Body of pancreas (tissue), 4 donors: ENCODE data around the gene ABI2. TPM values are rescaled to one million over a fixed set of nuclear protein-coding genes. Genes with fewer than 3 reads are reported as not detected.
"Not testable (repeated sequence)": the region's sequence is repeated elsewhere in the genome, so short reads cannot be mapped to it uniquely, and the experiment has no call there.

Source experiments
- ATAC-seq: fragments of 150-250 bp; one replicate; pipeline ENCODE4 v1.9.1; 2016
- DNase-seq, 4 donors: peaks; one replicate each; pipeline ENCODE4 v3.0.0-alpha.2; 2019
- H3K27ac ChIP-seq, 4 donors: fragments of 200-600 bp; sonication (generic); 1 replicate in 3 of 4; 2 replicates in 1 of 4; pipeline versions ENCODE4 v1.5.1 to v1.6.1; 2016 to 2019; ENCODE audit warnings: mild to moderate bottlenecking in 1 of 4, mixed read lengths in 1 of 4, moderate library complexity in 1 of 4
- H3K27me3 ChIP-seq, 2 donors: fragments of 200-600 bp; sonication (generic); one replicate each; pipeline ENCODE4 v1.6.0; 2016; ENCODE audit warnings: mild to moderate bottlenecking in 1 of 2
- H3K36me3 ChIP-seq, 2 donors: fragments of 200-600 bp; sonication (generic); replicated peaks in 1 of 2; 2 replicates each; pipeline ENCODE4 v1.5.1; 2016; ENCODE audit warnings: low read depth in 2 of 2; ENCODE audit not compliant: insufficient read depth in 1 of 2
- H3K4me1 ChIP-seq: fragments of 200-600 bp; sonication (generic); one replicate; pipeline ENCODE4 v1.6.0; 2016
- H3K4me3 ChIP-seq, 2 donors: fragments of 200-600 bp; sonication (generic); 1 replicate in 1 of 2; 2 replicates in 1 of 2; pipeline ENCODE4 v1.5.1; 2016 to 2019
- H3K9me3 ChIP-seq, 3 donors: fragments of 200-600 bp; sonication (generic); 1 replicate in 2 of 3; 2 replicates in 1 of 3; pipeline ENCODE4 v1.5.1; 2016
- POLR2A ChIP-seq, 3 donors: fragments of 450-650 bp; IDR thresholded peaks; one replicate each; pipeline ENCODE4 v1.6.1; 2016; ENCODE audit warnings: antibody characterized with exemption in 3 of 3, mild to moderate bottlenecking in 2 of 3
- WGBS, 2 donors: methylation state at CpG; one replicate each; pipeline ENCODE4 v1.1.5; 2017; 5-methylcytosine and 5-hydroxymethylcytosine counted together
- intact Hi-C: fragments of 100-400 bp; cut with DNase I; formaldehyde crosslinking; loops from one replicate; pipeline ENCODE4 v1.15.1; 2023
- total RNA-seq, 2 donors: library from RNA; depleted of rRNA; stranded (reverse); fragments of >200 nt; gene quantifications; one replicate each; pipeline ENCODE4 v1.1.0, GENCODE V29; 2016
- TF ChIP-seq, protein P1 (sequence below), 7 experiments: fragments of 450-650 bp in 4 of 7; fragments of 200-600 bp in 3 of 7; sonication (generic) in 3 of 7; IDR thresholded peaks; one replicate each; pipeline ENCODE4 v1.5.1; 2016 to 2019; ENCODE audit warnings: antibody characterized with exemption in 7 of 7

Gene ABI2
- total RNA-seq, 2 donors from 2014 or later: 4.3 to 22.1 TPM

- ATAC-seq: no peak
- TF ChIP-seq, protein P1, sequence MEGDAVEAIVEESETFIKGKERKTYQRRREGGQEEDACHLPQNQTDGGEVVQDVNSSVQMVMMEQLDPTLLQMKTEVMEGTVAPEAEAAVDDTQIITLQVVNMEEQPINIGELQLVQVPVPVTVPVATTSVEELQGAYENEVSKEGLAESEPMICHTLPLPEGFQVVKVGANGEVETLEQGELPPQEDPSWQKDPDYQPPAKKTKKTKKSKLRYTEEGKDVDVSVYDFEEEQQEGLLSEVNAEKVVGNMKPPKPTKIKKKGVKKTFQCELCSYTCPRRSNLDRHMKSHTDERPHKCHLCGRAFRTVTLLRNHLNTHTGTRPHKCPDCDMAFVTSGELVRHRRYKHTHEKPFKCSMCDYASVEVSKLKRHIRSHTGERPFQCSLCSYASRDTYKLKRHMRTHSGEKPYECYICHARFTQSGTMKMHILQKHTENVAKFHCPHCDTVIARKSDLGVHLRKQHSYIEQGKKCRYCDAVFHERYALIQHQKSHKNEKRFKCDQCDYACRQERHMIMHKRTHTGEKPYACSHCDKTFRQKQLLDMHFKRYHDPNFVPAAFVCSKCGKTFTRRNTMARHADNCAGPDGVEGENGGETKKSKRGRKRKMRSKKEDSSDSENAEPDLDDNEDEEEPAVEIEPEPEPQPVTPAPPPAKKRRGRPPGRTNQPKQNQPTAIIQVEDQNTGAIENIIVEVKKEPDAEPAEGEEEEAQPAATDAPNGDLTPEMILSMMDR (IDR thresholded peaks at IDR 0.05): no peak
- no peak for TF ChIP-seq POLR2A (IDR thresholded peaks at IDR 0.05)
Measured at GRCh38 chr2:203340791-203341487, 12.7 kb downstream of the ABI2 start.

GRCh38 chr2:203341741-203342310 is 13.6 kb downstream of the ABI2 start:
- DNase-seq (no peak), ATAC-seq (no peak)
- peaks cover 3% of the 10 kb centered on the region for H3K4me1 ChIP-seq
- no peak overlapping the region for H3K27ac ChIP-seq
- TF ChIP-seq, protein P1 (IDR thresholded peaks at IDR 0.05): no peak
- TF ChIP-seq POLR2A (IDR thresholded peaks at IDR 0.05): no peak
- H3K27me3 ChIP-seq: no peaks in the 10 kb centered on the region
- intact Hi-C loops: no loop called here
- H3K36me3 ChIP-seq: no peaks in the 10 kb centered on the region
- no peaks in the 10 kb centered on the region for H3K9me3 ChIP-seq
- WGBS, 2 donors: 78 to 82% methylated on average over 2 of the region's 2 CpGs
- no peak overlapping the region for H3K4me3 ChIP-seq

More at GRCh38 chr2:203340791-203341487, 12.7 kb downstream of the ABI2 start:
- intact Hi-C loops: no loop called here
- no peak for DNase-seq
- H3K27ac ChIP-seq: no peak overlapping the region
- no peak overlapping the region for H3K4me3 ChIP-seq
- 84 to 86% methylated on average over 6 of the region's 6 CpGs for whole genome bisulfite sequencing, 2 donors
- peaks cover 3% of the 10 kb centered on the region for H3K4me1 ChIP-seq
- H3K27me3 ChIP-seq: no peaks in the 10 kb centered on the region
- H3K9me3 ChIP-seq: no peaks in the 10 kb centered on the region
- H3K36me3 ChIP-seq: no peaks in the 10 kb centered on the region

DNA sequence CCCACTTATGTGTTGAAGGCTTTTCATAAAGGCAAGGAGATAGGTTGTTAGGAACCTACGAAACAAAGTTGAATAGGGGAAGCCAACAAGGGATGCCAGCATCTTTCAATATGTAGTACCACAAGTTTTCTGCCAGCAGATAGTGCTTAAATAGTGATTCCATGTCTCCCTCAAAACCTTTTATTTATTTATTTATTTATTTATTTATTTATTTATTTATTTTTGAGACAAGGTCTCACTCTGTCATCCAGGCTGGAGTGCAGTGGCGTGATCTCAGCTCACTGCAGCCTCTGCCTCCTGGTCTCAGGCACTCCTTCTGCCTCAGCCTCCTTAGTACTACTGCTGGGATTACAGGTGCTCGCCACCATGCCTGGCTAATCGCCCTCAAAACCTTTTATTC is 14.2 kb downstream of the ABI2 start:
- H3K4me3 ChIP-seq, ATAC-seq, DNase-seq, H3K27ac ChIP-seq, H3K4me1 ChIP-seq, H3K27me3 ChIP-seq, H3K9me3 ChIP-seq, intact Hi-C loops, H3K36me3 ChIP-seq: not testable (repeated sequence)
- WGBS, 2 donors: 92 to 95% methylated on average over 4 of the region's 4 CpGs

- Histone ChIP-seq H3K4me1 (peaks cover 3% of the 10 kb centered on the region), H3K4me3 (no peak overlapping the region), H3K27me3 (no peaks in the 10 kb centered on the region), H3K27ac (no peak overlapping the region), H3K36me3 (no peaks in the 10 kb centered on the region), H3K9me3 (no peaks in the 10 kb centered on the region)
- no peak for ATAC-seq
- no peak for DNase-seq
- intact Hi-C loops: no loop called here
- WGBS, 2 donors: 94 to 96% methylated on average over 12 of the region's 12 CpGs
- TF ChIP-seq POLR2A (IDR thresholded peaks at IDR 0.05): no peak
- TF ChIP-seq, protein P1 (IDR thresholded peaks at IDR 0.05): no peak
Measured at GRCh38 chr2:203344667-203345066, 16.5 kb downstream of the ABI2 start.

GRCh38 chr2:203346612-203347011 is 18.4 kb downstream of the ABI2 start:
- H3K27ac ChIP-seq: no peak overlapping the region
- H3K4me1 ChIP-seq: no peaks in the 10 kb centered on the region
- no peaks in the 10 kb centered on the region for H3K36me3 ChIP-seq
- DNase-seq (no peak), ATAC-seq (no peak)
- intact Hi-C loops: no loop called here
- TF ChIP-seq POLR2A (IDR thresholded peaks at IDR 0.05): no peak
- TF ChIP-seq, protein P1 (IDR thresholded peaks at IDR 0.05): no peak
- H3K27me3 ChIP-seq: no peaks in the 10 kb centered on the region
- WGBS, 2 donors: 81 to 87% methylated on average over 1 of the region's 1 CpG
- H3K4me3 ChIP-seq: no peak overlapping the region
- H3K9me3 ChIP-seq: no peaks in the 10 kb centered on the region
